HEK293T (cell line): ENCODE measurements around the gene TMPRSS4.

Experiments
- CTCF ChIA-PET: fragments of 350-600 bp; formaldehyde crosslinking; extraction: SDS; loops from one replicate; lab custom pipeline; 2021; ENCODE audit warnings: antibody characterized with exemption, inconsistent platforms; lab: Yijun Ruan, JAX
- POLR2A ChIA-PET: fragments of 350-600 bp; formaldehyde crosslinking; extraction: SDS; loops from one replicate; lab custom pipeline; 2020; ENCODE audit warnings: antibody characterized with exemption, inconsistent platforms; lab: Yijun Ruan, JAX
- DNase-seq: peaks from one replicate; pipeline ENCODE4 v3.0.0; 2012; ENCODE audit warnings: mixed read lengths; ENCODE audit errors: extremely low spot score
- ARNT ChIP-seq: fragments of 450-650 bp; IDR thresholded peaks from 2 replicates; pipeline ENCODE4 v1.6.1; 2017; ENCODE audit warnings: mild to moderate bottlenecking
- BHLHE40 ChIP-seq: fragments of 450-650 bp; IDR thresholded peaks from 2 replicates; pipeline ENCODE4 v1.6.1; 2016; ENCODE audit warnings: mild to moderate bottlenecking, moderate library complexity, borderline replicate concordance
- CTBP1 ChIP-seq: fragments of 450-650 bp; IDR thresholded peaks from 2 replicates; pipeline ENCODE4 v1.6.1; 2016; ENCODE audit warnings: borderline replicate concordance
- ELF4 ChIP-seq: fragments of 450-650 bp; IDR thresholded peaks from 2 replicates; pipeline ENCODE4 v1.6.1; 2017; ENCODE audit warnings: antibody characterized with exemption
- FOXA1 ChIP-seq: fragments of 450-650 bp; IDR thresholded peaks from 2 replicates; pipeline ENCODE4 v1.6.1; 2016; ENCODE audit warnings: mild to moderate bottlenecking
- FOXK2 ChIP-seq: fragments of 450-650 bp; IDR thresholded peaks from 2 replicates; pipeline ENCODE4 v1.6.1; 2016; ENCODE audit warnings: mild to moderate bottlenecking
- FOXM1 ChIP-seq: fragments of 450-650 bp; IDR thresholded peaks from 2 replicates; pipeline ENCODE4 v1.6.1; 2017; ENCODE audit warnings: mild to moderate bottlenecking, borderline replicate concordance
- HDGF ChIP-seq: fragments of 450-650 bp; IDR thresholded peaks from 2 replicates; pipeline ENCODE4 v1.6.1; 2017; ENCODE audit warnings: antibody characterized with exemption, borderline replicate concordance
- L3MBTL2 ChIP-seq: fragments of 450-650 bp; conservative IDR thresholded peaks from 2 replicates; pipeline ENCODE4 v1.6.1; 2016; ENCODE audit warnings: mild to moderate bottlenecking
- LEF1 ChIP-seq: fragments of 450-650 bp; IDR thresholded peaks from 2 replicates; pipeline ENCODE4 v1.6.1; 2017; ENCODE audit warnings: mild to moderate bottlenecking, borderline replicate concordance
- NFRKB ChIP-seq: fragments of 450-650 bp; IDR thresholded peaks from 2 replicates; pipeline ENCODE4 v1.6.1; 2016; ENCODE audit warnings: mild to moderate bottlenecking, moderate library complexity
- PKNOX1 ChIP-seq: fragments of 450-650 bp; IDR thresholded peaks from 2 replicates; pipeline ENCODE4 v1.6.1; 2016
- SP1 ChIP-seq: fragments of 450-650 bp; IDR thresholded peaks from 2 replicates; pipeline ENCODE4 v1.6.1; 2017
- SUZ12 ChIP-seq: fragments of 450-650 bp; IDR thresholded peaks from 2 replicates; pipeline ENCODE4 v1.6.1; 2016; ENCODE audit warnings: mild to moderate bottlenecking
- TARDBP ChIP-seq: fragments of 450-650 bp; IDR thresholded peaks from 2 replicates; pipeline ENCODE4 v1.6.1; 2016
- ZNF384 ChIP-seq: fragments of 450-650 bp; IDR thresholded peaks from 2 replicates; pipeline ENCODE4 v1.6.1; 2016

TMPRSS4 gene

DNA sequence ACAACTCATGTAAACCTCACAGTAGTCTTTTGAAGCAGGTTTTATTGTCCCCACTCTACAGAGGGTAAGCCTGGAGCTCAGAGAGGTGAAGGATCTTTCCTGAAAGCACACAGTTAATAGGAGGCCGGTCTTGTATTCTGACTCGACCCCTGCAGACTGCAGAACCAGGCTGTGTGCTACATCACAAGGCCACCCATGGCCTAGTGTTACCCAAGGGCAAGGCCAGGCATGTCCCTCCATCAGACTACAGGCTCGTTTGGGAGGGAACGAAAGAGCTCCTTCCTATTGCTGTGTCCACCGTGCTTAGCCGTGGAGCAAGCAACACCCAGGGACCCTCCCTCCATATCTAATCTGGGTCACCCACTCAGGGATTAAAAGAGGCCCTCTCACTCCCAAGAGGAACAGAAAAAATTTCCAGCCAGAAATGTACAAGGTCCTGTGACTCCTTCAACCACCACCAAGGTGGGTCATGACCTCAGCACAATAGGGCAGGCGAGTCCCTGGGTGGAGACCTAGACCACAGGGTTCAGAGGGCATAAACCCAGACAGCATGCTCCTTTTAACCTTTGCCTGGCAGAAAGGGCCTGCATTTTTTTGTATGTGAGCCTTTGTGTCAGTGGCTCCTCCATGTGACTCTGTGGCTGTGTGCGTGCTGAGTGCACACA is 16.2 kb downstream of the TMPRSS4 start:
- no peak for DNase-seq
- POLR2A ChIA-PET, result no interaction called here
- CTCF ChIA-PET, result no interaction called here
- TF ChIP-seq NFRKB, result no peak
- TF ChIP-seq CTBP1, result no peak
- no peak for TF ChIP-seq ARNT
- TF ChIP-seq LEF1, result no peak
- no peak for TF ChIP-seq FOXA1
- no peak for TF ChIP-seq FOXM1
- TF ChIP-seq PKNOX1, result no peak
- TF ChIP-seq HDGF, result no peak
- no peak for TF ChIP-seq L3MBTL2
- TF ChIP-seq SUZ12, result no peak

DNA sequence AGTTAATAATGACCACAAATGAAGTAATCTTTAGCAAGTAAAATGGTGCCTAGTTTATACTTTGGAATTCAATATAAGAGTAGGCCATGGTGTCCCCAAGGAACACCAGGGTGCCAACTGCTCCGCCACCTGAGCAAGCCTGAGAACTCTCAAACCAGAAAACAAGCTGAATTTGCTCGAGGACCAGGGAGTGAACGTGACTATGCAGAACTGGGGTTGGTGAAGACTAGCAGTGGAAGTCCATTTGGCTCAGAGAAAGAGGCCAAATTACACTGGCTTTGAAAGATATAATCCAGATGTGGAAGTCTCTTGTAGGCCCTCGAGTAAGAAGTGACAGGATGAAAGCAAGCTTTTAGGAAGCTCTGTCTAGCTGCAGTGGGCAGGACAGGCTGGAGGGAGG is 18.6 kb downstream of the TMPRSS4 start:
- POLR2A ChIA-PET, result no interaction called here
- no peak for DNase-seq
- CTCF ChIA-PET, result no interaction called here
- TF ChIP-seq NFRKB (no peak), TARDBP (no peak), FOXA1 (no peak), ELF4 (no peak), HDGF (no peak), ARNT (no peak), LEF1 (no peak)

- ChIA-PET CTCF (no interaction called here), POLR2A (no interaction called here)
- TF ChIP-seq ARNT, result no peak
- no peak for TF ChIP-seq LEF1
- TF ChIP-seq PKNOX1, result no peak
- TF ChIP-seq FOXM1, result no peak
- TF ChIP-seq SP1, result no peak
- TF ChIP-seq HDGF, result no peak
- TF ChIP-seq ZNF384, result no peak
- TF ChIP-seq CTBP1, result no peak
- TF ChIP-seq TARDBP, result no peak
- TF ChIP-seq ELF4, result no peak
- TF ChIP-seq BHLHE40, result no peak
- no peak for TF ChIP-seq FOXK2
- TF ChIP-seq NFRKB, result no peak
- TF ChIP-seq FOXA1, result no peak
- DNase-seq, result no peak
Measured at GRCh38 chr11:118095967-118096367, 19.1 kb downstream of the TMPRSS4 start.

DNA sequence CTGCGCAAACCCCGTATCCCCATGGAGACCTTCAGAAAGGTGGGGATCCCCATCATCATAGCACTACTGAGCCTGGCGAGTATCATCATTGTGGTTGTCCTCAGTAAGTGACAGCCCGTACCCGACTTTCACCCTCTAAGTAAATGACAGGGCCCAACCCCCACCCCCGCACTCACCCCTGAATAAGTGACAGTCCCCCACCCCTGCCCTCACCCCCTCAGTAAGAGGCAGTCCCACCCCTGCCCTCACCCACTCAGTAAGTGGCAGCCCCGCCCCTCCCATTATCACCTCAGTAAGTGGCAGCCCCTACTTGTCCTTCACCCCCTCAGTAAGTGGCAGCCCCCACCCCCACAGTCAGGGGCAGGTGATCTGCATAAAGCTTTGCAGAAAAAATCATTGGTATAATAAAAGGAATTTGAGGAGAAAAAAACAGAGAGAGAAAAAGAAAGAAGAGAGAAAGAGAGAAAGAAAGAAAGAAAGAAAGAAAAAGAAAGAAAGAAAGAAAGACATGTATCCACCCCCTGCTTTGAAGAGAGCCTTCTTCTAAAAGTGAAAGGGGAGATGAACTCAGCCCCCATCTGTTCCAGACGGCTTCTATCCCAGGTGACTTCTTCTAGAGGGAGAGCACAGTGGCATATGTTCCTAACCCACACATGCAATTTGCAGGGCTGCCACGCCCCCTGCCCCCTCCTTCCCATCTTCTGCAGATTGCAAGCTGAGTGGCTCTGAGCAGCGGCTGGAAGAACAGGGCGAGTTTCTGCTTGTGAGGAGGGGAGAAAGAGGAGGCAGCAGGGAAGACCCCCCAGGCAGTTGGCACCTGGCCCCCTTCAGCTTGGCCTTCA is 22.3 kb downstream of the TMPRSS4 start:
- no peak for DNase-seq
- ChIA-PET CTCF (no interaction called here), POLR2A (no interaction called here)
- TF ChIP-seq ARNT (no peak), BHLHE40 (no peak), FOXM1 (no peak), ELF4 (no peak), LEF1 (no peak), TARDBP (no peak), FOXA1 (no peak), SP1 (no peak), SUZ12 (no peak), ZNF384 (no peak), PKNOX1 (no peak), CTBP1 (no peak), L3MBTL2 (no peak), NFRKB (no peak), FOXK2 (no peak), HDGF (no peak)

GRCh38 chr11:118099838-118100556 is 23.1 kb downstream of the TMPRSS4 start:
- TF ChIP-seq CTBP1, result no peak
- no peak for TF ChIP-seq ELF4
- no peak for TF ChIP-seq LEF1
- no peak for TF ChIP-seq SUZ12
- TF ChIP-seq L3MBTL2, result no peak
- no peak for TF ChIP-seq BHLHE40
- TF ChIP-seq NFRKB, result no peak
- POLR2A ChIA-PET, result no interaction called here
- CTCF ChIA-PET, result interaction anchor here (1.2 kb wide), 1 partner anchor 282 kb away, joined by 3 read pairs; no protein-coding TSS in a partner anchor
- DNase-seq, result no peak
